ENCODE measurements around the gene ZNF17. TPM values are rescaled to one million over a fixed set of nuclear protein-coding genes. Genes with fewer than 3 reads are reported as not detected.

The ZNF17 gene
- total RNA-seq, 1 experiment from 2014 or later, result 4.8 TPM

DNA sequence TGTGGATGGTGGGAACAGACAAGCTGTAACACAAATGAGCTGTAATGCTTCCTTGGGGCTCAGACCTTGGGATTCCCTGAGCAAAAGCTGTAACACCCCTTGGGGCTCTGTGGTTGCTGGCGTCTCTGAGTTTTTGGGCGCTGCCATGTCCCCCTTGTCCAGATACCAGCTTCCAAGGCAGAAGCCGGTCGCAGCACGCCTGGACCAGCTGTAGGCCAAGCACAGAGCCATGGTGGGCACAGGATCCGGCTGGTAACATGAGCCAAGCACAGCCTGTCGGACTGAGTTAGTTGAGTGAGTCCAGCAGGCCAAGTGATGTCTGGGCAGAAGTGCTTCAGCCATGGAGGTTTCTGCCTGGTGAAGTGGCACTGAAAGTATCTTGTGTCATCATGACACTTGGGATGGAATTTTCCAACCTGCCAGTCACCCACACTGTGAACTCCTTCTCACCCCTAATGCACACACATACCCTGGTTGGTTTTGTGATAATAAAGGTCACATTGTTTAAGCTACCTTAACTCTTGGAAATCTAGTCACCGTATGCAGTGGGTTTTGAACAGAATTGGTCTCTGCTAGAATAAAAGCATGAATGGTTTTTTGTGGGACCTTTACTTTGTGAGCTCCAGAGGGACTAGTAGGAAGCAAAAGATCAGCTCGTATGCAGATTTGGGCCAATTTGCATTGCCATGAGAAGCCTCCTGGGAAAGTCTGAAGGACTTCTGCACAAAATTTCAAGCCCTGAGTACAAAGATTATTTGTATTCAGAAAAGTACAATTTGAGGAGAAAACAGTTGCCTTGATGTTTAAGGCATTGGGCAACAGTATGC, 7.0 kb upstream of the ZNF17 start:
- in situ Hi-C loops (cut with HindIII; ENCODE audit: low pct_unique_long_range_greater_than_20kb, low sequenced_read_pairs), result no loop called here
- DNase-seq (ENCODE audit: low read depth, low spot score), result no peak

DNA sequence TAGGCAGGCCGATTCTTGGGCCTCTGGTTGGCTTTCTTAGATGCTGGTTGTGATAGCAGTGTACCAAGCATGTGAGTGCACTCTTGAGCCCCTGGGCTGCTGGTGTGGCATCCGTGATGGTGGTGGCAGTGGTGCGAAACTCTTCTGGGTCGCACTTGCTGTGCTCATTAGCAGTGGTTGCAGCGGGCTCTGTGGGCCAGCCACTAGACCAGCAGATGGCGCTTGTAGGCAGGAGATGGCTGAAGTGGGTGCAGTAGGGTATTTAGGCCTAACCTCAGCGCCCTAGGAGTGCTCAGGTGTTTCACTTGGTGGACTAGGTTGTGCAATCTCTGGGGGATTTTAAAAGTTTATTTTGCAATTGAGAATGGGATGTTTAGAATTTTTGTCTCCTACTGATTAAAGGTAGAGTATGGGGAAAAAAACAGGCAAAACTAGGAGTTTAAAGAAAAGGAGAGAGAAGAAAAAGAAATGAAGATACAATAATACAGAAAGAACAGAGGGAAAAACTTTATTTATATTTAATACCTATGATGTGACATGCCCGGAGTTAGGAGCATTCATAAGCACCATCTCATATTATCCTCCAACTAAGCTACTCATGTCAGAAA, 4.3 kb upstream of the ZNF17 start:
- in situ Hi-C loops (cut with HindIII; ENCODE audit: low pct_unique_long_range_greater_than_20kb, low sequenced_read_pairs), result no loop called here
- peak; percentile 55 for DNase-seq (ENCODE audit: low read depth, low spot score)

DNA sequence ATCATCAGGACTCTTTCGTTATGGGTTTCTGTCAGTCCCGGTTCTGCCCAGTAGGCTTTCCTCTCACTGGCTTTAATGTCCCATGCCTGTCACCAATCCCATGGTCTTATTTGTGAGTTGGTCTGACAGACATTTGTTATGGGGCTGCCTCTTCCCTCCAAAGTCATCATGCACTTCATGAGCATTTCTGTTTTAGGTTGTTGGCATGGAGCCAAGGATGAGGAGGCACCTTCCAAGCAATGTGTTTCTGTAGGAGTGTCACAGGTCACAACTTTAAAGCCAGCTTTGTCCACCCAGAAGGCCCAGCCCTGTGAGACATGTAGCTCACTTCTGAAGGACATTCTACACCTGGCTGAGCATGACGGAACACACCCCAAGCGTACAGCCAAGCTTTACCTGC, 8.5 kb downstream of the ZNF17 start:
- in situ Hi-C loops (cut with HindIII; ENCODE audit: low pct_unique_long_range_greater_than_20kb, low sequenced_read_pairs), result no loop called here
- DNase-seq (ENCODE audit: low read depth, low spot score), result no peak

DNA sequence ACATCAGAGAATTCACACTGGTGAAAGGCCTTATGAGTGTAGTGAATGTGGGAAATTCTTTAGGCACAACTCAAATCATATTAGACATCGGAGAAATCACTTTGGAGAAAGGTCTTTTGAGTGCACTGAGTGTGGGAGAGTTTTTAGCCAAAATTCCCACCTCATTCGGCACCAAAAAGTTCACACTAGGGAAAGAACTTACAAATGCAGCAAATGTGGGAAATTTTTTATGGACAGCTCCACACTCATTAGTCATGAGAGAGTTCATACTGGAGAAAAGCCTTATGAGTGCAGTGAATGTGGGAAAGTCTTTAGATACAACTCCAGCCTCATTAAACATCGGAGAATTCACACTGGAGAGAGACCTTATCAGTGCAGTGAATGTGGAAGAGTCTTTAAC, 10.1 kb downstream of the ZNF17 start:
- no peak for DNase-seq (ENCODE audit: low read depth, low spot score)
- in situ Hi-C loops (cut with HindIII; ENCODE audit: low pct_unique_long_range_greater_than_20kb, low sequenced_read_pairs), result no loop called here

DNA sequence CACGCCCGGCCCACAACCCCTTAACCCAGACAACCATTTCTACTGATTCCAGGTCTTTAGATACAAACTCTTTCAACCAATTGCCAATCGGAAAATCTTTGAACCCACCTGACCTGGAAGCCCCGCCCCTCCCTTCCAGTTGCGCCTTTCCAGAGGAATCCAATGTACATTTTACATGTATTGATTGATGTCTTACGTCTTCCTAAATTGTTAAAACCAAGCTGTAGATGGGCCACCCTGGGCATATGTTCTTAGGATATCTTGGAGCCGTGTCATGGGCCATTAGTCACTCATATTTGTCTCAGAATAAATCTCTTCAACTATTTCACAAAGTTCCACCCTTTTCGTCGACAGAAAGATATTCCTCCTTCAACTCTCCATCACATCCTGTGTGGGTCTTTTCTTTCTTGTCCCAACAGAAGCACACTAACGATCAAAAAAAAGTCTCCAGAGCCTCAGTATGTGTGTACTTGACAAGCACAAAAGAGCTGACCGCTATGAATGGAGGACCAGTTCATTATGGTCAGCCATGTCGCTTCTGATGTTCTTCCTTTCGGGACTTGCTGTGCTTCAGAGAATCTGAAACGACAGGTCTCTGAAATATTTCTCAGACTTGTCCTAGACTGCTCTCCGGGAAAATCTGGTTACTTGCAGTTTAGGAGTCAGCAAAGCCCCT, 23.6 kb downstream of the ZNF17 start:
- in situ Hi-C loops (cut with HindIII; ENCODE audit: low pct_unique_long_range_greater_than_20kb, low sequenced_read_pairs), result no loop called here
- no peak for DNase-seq (ENCODE audit: low read depth, low spot score)

DNA sequence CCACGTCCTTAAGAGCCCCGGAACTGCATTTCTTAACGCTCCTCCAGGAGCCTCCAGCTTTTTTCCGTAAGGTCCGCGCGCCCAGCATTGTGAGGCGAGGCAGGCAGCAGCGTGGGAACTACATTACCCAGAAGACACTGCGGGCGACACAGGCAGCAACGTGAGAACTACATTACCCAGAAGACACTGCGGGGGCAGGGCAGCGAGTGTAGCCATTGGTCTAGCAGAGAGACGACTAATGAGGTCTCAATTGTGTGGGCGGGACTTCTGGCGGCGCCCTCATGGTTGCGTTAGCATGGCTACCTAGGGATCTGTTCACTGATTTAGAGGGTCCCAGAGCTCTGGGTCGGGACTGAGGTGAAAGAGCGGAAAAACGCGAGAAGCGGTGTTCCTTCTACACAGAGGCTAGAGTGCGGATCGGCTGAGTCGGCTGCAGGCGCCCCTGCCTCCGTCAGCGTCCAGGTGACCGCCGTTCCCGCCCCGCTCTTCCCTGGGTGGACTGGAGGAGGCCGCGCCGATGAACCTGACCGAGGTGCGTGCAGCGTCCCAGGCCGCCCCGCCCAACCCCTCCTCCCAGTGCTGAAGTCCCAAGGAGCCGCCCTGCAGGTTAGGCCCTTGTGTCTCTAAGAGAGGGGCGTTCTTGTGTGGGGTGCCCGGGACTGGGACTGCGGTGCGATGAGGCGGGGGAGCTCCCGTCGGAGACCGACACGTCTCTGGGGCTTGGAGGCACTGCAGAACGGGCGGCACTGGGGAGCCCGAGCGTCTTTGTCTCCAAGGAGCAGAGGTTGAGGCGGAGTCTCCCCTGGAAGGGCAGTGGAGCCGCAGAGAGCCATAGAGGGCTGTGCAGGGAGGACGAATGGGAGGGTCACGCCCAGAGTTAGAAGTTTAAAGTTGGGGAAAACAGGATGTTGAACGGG, 24.4 kb downstream of the ZNF17 start, which contains the start of gene ZNF749:
TSS of gene ZNF749 (plus strand) at position 264 of the 917 bp plus-strand sequence. CDS start at position 518, 254 bp downstream.
- in situ Hi-C loops (cut with HindIII; ENCODE audit: low pct_unique_long_range_greater_than_20kb, low sequenced_read_pairs), result no loop called here
- peak; percentile 98 for DNase-seq (ENCODE audit: low read depth, low spot score)

DNA sequence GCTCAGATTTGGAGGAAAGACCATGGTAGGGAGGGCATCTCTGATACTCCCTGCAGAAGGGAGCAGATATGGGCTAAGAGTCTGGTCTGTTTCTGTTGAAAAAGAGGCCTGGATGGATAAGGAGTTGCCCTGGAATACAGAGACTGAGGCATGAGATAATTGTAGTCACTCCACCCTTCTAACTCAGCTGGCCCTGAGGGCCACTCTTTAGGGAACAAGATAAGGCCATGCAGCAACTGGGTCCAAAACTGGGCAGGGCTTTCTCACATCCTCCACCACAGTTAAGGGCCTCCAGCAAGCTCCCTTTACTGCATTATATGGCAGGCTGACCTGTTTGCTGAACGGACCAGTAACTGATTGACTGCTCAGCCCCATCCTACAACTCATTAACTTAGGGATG, 25.5 kb downstream of the ZNF17 start:
- in situ Hi-C loops (cut with HindIII; ENCODE audit: low pct_unique_long_range_greater_than_20kb, low sequenced_read_pairs), result no loop called here

DNA sequence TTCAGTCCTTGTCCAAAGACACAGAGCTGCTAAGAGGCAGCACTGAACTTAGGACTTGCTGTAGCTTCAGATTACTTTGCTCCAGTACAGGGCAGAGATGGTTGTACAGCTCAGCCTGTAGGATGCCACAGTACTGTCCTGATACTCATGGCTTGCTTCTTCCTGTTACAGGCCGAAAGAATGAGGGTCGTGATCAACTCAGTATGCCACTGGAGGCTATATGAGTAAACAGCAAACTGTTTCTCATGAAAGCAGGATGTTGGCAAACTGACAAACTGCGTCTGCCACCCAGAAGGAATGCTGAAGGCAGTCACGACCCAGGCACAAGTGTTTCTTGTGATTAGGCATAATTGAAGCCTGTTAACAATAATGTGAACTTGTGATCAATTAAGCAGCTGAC, 27.0 kb downstream of the ZNF17 start:
- no peak for DNase-seq (ENCODE audit: low read depth, low spot score)
- in situ Hi-C loops (cut with HindIII; ENCODE audit: low pct_unique_long_range_greater_than_20kb, low sequenced_read_pairs), result no loop called here

More for the DNA sequence above, 25.5 kb downstream of the ZNF17 start:
- DNase-seq (ENCODE audit: low read depth, low spot score), result no peak

DNA sequence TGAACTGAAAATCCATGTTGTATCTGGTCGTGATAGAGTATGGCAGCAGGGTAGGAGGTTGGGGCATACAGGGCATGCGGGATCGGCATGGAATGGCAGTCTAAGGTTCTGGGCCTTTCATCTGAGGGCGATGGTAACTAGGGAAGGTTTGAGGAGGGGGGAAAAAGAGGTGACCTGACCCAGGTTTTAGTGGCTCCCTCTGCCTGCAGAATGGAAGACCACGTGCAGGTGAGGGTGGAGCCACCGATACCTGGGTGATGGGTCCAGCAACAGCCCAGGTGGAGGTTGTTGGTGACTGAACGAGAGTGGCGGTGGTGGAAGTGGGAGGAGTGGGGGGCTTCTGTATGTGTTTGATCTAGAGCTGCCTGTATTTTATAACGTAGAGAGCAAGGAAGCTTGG, 28.0 kb downstream of the ZNF17 start:
- in situ Hi-C loops (cut with HindIII; ENCODE audit: low pct_unique_long_range_greater_than_20kb, low sequenced_read_pairs), result no loop called here
- DNase-seq (ENCODE audit: low read depth, low spot score), result no peak

DNA sequence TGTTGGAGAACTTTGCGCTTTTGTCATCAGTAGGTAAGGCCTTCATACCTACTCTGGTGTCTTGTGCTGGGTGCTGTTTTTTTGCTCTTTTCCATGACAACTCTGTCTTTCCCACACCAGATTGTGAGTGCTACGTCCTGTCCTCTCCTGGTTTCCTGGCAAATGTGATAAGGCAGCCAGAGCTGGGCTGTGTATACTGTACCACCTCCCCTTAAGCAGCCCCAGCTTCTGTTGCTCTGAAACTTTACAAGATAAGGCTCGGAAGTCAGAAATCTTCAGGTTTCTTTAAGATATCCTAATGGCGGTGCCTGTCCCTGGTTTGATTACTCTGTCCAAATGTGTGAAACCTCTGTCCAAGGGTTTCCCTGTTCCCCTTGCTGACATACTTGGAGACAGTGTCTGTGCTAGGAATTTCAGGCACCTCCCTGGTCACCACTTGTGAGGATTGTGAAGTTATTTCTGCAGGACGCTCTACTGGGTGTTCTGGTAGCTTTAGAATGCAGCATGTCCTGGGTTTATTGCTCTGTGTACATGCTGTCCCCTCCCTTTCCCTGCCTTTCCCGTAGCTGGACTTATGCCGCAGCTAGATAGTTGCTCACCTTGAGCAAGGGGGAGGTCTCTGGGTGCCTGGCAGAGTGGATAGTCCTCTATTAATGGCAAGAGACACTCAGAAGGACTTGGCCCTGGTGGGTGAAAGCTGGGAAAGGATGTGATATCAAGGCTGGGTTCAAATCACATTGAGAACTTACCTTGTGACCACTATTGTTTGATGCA, 31.2 kb downstream of the ZNF17 start:
- no peak for DNase-seq (ENCODE audit: low read depth, low spot score)
- in situ Hi-C loops (cut with HindIII; ENCODE audit: low pct_unique_long_range_greater_than_20kb, low sequenced_read_pairs), result no loop called here

DNA sequence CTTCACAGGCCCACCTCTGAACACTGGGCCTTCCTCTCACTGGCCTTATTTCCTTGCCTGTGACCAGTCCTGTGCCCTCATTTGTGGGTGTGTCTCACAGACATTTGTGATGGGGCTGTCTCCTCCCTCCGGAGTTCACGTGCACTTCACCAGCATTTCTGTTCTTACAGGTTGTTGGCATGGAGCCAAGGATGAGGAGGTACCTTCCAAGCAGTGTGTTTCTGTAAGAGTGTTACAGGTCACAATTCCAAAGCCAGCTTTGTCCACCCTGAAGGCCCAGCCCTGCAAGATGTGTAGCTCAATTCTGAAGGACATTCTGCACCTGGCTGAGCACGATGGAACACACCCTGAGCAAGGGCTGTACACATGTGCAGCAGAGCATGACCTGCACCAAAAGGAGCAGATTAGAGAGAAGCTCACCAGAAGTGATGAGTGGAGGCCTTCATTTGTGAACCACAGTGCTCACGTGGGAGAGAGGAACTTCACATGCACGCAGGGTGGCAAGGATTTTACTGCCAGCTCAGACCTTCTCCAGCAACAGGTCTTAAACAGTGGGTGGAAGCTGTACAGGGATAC, 32.2 kb downstream of the ZNF17 start:
- no peak for DNase-seq (ENCODE audit: low read depth, low spot score)
- in situ Hi-C loops (cut with HindIII; ENCODE audit: low pct_unique_long_range_greater_than_20kb, low sequenced_read_pairs), result no loop called here

DNA sequence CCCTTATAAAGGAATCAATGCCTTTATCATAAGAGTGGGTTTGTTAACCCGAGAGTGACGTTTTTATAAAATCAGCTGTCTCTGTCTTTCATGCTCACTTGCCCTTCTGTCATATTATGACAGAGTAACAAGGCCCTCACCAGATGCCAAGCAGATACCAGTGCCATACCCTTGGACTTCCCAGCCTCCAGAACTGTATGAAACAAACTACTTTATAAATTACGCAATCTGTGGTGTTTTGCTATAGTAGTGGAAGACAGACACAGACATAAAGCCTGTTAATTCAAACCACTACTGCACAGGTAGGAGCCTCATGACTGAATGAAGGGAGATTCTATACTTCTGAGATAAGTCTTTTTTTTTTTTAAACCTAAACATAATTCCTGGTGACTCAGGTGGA, 41.3 kb downstream of the ZNF17 start:
- no peak for DNase-seq (ENCODE audit: low read depth, low spot score)
- in situ Hi-C loops (cut with HindIII; ENCODE audit: low pct_unique_long_range_greater_than_20kb, low sequenced_read_pairs), result no loop called here

DNA sequence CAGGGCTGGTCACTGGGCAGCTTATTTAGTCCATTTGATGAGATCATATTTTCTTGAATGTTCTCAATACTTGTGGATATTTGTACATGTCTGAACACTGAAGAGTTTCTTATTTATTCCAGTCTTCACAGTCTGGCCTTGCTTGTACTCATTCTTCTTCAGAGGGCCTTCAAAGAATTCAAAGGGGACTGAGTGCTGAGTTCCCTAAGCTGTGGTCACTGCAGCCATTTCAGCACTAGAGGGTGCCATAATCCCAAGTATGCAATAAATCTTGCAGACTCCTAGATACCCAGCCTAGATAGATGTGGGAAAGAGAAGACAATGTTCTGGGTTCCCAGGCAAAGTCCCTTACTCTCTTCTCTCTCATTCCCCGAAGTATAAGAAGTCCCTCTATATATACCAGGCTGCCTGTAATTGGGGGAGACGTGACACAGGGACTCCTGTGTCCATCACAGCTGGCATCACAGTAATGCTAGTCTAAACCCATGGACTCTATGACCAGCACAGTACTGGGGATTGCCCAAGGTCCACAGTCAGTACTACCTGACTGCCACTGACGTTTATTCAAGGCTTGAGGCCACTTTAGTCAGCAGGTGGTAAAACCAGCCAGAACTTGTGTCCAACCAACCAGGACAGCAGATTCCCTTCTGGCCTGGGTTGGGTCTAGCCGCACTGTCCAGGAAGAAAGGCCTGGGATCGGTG, 54.9 kb downstream of the ZNF17 start:
- DNase-seq (ENCODE audit: low read depth, low spot score), result peak; percentile 74
- in situ Hi-C loops (cut with HindIII; ENCODE audit: low pct_unique_long_range_greater_than_20kb, low sequenced_read_pairs), result no loop called here

DNA sequence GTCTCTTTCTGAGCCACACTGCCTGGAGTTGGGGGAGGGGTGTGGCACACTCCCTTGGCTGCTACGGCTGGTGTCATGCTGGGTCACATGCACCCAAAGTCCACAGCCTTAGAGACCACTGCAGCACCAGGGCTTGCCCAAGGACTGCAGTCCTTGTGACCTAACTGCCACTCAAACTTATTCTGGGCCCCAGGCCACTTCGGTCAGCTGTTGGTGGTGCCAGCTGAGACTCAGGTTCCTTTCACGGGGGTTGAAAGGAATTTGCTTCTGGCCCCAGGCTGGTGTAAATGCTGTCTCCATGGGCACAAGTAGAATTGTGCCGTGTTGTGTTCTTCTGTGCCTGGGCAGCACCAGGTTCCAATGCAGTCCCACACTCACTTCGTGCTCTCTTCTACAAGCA, 55.5 kb downstream of the ZNF17 start:
- in situ Hi-C loops (cut with HindIII; ENCODE audit: low pct_unique_long_range_greater_than_20kb, low sequenced_read_pairs), result no loop called here

More for the DNA sequence above, 55.5 kb downstream of the ZNF17 start:
- DNase-seq (ENCODE audit: low read depth, low spot score), result no peak
